ENCODE measurements around the gene OTOS. TPM values are rescaled to one million over a fixed set of nuclear protein-coding genes. Genes with fewer than 3 reads are reported as not detected.

Gene OTOS
- total and polyA plus RNA-seq, 9 of the 15 experiments (the other 6 are each of a cell fraction or from before 2014, with no cell fraction given), result not detected

DNA sequence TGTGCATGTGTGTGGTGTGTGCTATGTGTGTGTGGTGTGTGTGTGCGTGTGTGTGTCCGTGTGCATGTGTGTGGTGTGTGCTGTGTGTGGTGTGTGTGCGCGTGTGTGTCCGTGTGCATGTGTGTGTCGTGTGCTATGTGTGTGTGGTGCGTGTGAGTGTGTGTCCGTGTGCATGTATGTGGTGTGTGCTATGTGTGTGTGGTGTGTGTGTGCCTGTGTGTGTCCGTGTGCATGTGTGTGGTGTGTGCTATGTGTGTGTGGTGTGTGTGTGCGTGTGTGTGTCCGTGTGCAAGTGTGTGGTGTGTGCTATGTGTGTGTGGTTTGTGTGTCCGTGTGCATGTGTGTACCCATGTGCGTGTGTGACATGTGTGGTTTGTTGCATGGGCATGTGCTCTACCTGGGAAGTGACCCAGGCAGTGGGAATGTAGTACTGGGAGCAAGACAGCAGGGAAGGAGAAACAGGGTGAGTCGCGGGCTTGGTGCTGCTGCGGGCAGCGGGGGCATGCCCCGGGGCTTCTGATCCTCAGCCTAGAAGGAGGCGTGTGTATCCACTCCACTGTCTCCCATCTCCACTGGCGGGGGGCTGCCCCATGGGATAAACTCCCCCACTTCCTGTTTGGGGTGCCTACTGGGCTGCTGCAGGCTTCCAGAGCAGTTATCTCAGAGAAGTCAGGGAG, 7.6 kb upstream of the OTOS start:
- no peak overlapping the region for H3K27ac ChIP-seq (ENCODE audit: extremely low read depth, low read depth, low read length)
- in situ Hi-C loops (cut with MboI), result no loop called here
- H2AFZ ChIP-seq (ENCODE audit: low read depth, low read length), result no peak overlapping the region
- H3K9ac ChIP-seq (ENCODE audit: insufficient read depth in 1 of 2, low read depth in 2 of 2, low read length in 2 of 2), result no peak overlapping the region
- CTCF ChIA-PET (ENCODE audit: low intra/inter-chr PET ratio), result no interaction called here
- no peak overlapping the region for H3K4me3 ChIP-seq
- DNase-seq (ENCODE audit: extremely low read depth in 1 of 4, low spot score in 3 of 4) (no peak), ATAC-seq (no peak), FAIRE-seq (no peak)
- no peaks in the 10 kb centered on the region for H3K36me3 ChIP-seq (ENCODE audit: control insufficient read depth, insufficient read depth, low read length)
- peaks cover 0 to 12% of the 10 kb centered on the region in 2 experiments; a peak in 2 of 5 replicates for H3K4me1 ChIP-seq (replicated peaks in 1 of 2; ENCODE audit: control insufficient read depth in 2 of 2, insufficient read depth in 2 of 2, low read length in 2 of 2)
- H3K9me3 ChIP-seq (replicated peaks; ENCODE audit: control insufficient read depth, insufficient read depth, low read depth, low read length), result no peaks in the 10 kb centered on the region
- 9% methylated on average over 4 of the region's 20 CpGs for WGBS (ENCODE audit: insufficient coverage, low coverage, missing lambda C conversion rate)
- no TSS peak for BruUV-seq (replicated peaks)
- peaks cover 0 to 17% of the 10 kb centered on the region in 2 experiments; a peak in 2 of 5 replicates for H3K27me3 ChIP-seq (ENCODE audit: control insufficient read depth in 2 of 2, insufficient read depth in 2 of 2, low read length in 2 of 2)
- no peak overlapping the region for H3K4me2 ChIP-seq (ENCODE audit: insufficient read depth, low read length)
- H3K9me1 ChIP-seq (ENCODE audit: control insufficient read depth, insufficient read depth, low read length), result no peaks in the 10 kb centered on the region
- POLR2A ChIA-PET, result interaction anchor here (0.6 kb wide), 1 partner anchor 1905 kb away, joined by 4 read pairs; no protein-coding TSS in a partner anchor
- no peaks in the 10 kb centered on the region for H4K20me1 ChIP-seq (replicated peaks; ENCODE audit: control insufficient read depth, insufficient read depth, low read length)
- H3K79me2 ChIP-seq (ENCODE audit: control insufficient read depth, insufficient read depth, low read length), result no peaks in the 10 kb centered on the region
- intact Hi-C loops (cut with micrococcal nuclease), result no loop called here
- no peak for TF ChIP-seq ZZZ3 (IDR thresholded peaks at IDR 0.05)
- no peak for TF ChIP-seq JUN (IDR thresholded peaks at IDR 0.05; ENCODE audit: borderline replicate concordance, low read depth, low read length)
- TF ChIP-seq JUN (CRISPR knock-in tag; IDR thresholded peaks at IDR 0.05; ENCODE audit: borderline replicate concordance), result no peak
- TF ChIP-seq, protein P1, sequence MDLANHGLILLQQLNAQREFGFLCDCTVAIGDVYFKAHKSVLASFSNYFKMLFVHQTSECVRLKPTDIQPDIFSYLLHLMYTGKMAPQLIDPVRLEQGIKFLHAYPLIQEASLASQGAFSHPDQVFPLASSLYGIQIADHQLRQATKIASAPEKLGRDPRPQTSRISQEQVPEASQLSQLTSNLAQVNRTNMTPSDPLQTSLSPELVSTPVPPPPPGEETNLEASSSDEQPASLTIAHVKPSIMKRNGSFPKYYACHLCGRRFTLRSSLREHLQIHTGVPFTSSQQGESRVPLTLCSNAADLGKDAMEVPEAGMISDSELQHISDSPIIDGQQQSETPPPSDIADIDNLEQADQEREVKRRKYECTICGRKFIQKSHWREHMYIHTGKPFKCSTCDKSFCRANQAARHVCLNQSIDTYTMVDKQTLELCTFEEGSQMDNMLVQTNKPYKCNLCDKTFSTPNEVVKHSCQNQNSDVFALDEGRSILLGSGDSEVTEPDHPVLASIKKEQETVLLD (IDR thresholded peaks at IDR 0.05), result no peak
- no peak for TF ChIP-seq ZNF143 (CRISPR knock-in tag; IDR thresholded peaks at IDR 0.05)
- TF ChIP-seq CBX2 (IDR thresholded peaks at IDR 0.05; ENCODE audit: insufficient read depth, low read length, poor library complexity, severe bottlenecking), result no peak
- no peak for TF ChIP-seq HDAC1 (IDR thresholded peaks at IDR 0.05)
- no peak for TF ChIP-seq HDGF (IDR thresholded peaks at IDR 0.05)
- no peak for TF ChIP-seq POU5F1 (IDR thresholded peaks at IDR 0.05; ENCODE audit: borderline replicate concordance, low read depth, low read length, partially characterized antibody)
- TF ChIP-seq HMG20B (CRISPR knock-in tag; IDR thresholded peaks at IDR 0.05), result no peak
